BLaER1 treated with 17β-estradiol and CSF1 and Interleukin-3, amounts not matched to agents 10 nM and 100 nM (cell line): ENCODE data around the gene ITGB2.

Source experiments
- H3K27ac ChIP-seq, 11 experiments: shearing (Covaris generic); formaldehyde crosslinking; 2 replicates each; pipeline ENCODE4 v1.8.1; 2022
- H3K27me3 ChIP-seq, 11 experiments: shearing (Covaris generic); formaldehyde crosslinking; 2 replicates each; pipeline ENCODE4 v1.8.1; 2022
- H3K36me3 ChIP-seq, 11 experiments: shearing (Covaris generic); formaldehyde crosslinking; 2 replicates each; pipeline ENCODE4 v1.8.1; 2022
- H3K4me1 ChIP-seq, 10 experiments: shearing (Covaris generic); formaldehyde crosslinking; 2 replicates each; pipeline ENCODE4 v1.8.1; 2022
- H3K4me2 ChIP-seq, 11 experiments: shearing (Covaris generic); formaldehyde crosslinking; 2 replicates each; pipeline ENCODE4 v1.8.1; 2022
- H3K4me3 ChIP-seq, 10 experiments: shearing (Covaris generic); formaldehyde crosslinking; 2 replicates each; pipeline ENCODE4 v1.8.1; 2022
- H3K9ac ChIP-seq, 11 experiments: shearing (Covaris generic); formaldehyde crosslinking; 2 replicates each; pipeline ENCODE4 v1.8.1; 2022
- H3K9me3 ChIP-seq, 11 experiments: shearing (Covaris generic); formaldehyde crosslinking; replicated peaks in 1 of 11; 2 replicates each; pipeline ENCODE4 v1.8.1; 2022
- H4K20me1 ChIP-seq, 11 experiments: shearing (Covaris generic); formaldehyde crosslinking; 2 replicates each; pipeline ENCODE4 v1.8.1; 2022
- Cebpa-rat ChIP-seq, 11 experiments: shearing (Covaris generic); IDR thresholded peaks; 2 replicates each; pipeline ENCODE4 v1.8.1; 2022

ITGB2 gene

GRCh38 chr21:44876849-44877575, 43.7 kb downstream of the ITGB2 start:
- peak overlapping the region in 5 of 11 experiments; percentile 72 to 98 (median 88); a peak in 9 of 22 replicates for H3K9ac ChIP-seq
- no peaks in the 10 kb centered on the region for H3K9me3 ChIP-seq
- peaks cover 10 to 12% (median 12%) of the 10 kb centered on the region in 11 experiments for H4K20me1 ChIP-seq
- H3K36me3 ChIP-seq = no peaks in the 10 kb centered on the region
- H3K4me2 ChIP-seq = peak overlapping the region; percentile 85 to 99 (median 95); a peak in 20 of 22 replicates
- H3K4me1 ChIP-seq = peaks cover 64 to 86% (median 76%) of the 10 kb centered on the region in 10 experiments
- H3K4me3 ChIP-seq = 0 out of 20 replicates have a peak overlapping the region, but pooled peaks of 1 of the 10 experiments have one; percentile 98
- peak overlapping the region; percentile 87 to 99 (median 97); a peak in 20 of 22 replicates for H3K27ac ChIP-seq
- H3K27me3 ChIP-seq = peaks cover 0 to 11% (median 0%) of the 10 kb centered on the region in 11 experiments; a peak in 3 of 22 replicates
- TF ChIP-seq Cebpa-rat (IDR thresholded peaks at IDR 0.05) = no peak

GRCh38 chr21:44875316-44875700, 45.4 kb downstream of the ITGB2 start:
- H3K4me2 ChIP-seq = peak overlapping the region; percentile 85 to 99 (median 95)
- TF ChIP-seq Cebpa-rat (IDR thresholded peaks at IDR 0.05) = peak in 2 of 11 experiments; percentile 23 to 68; a peak in 1 of 22 replicates
- peaks cover 0 to 11% (median 6%) of the 10 kb centered on the region in 11 experiments; a peak in 6 of 22 replicates for H3K36me3 ChIP-seq
- H3K27ac ChIP-seq = peak overlapping the region; percentile 87 to 99 (median 97)
- H3K9me3 ChIP-seq = no peaks in the 10 kb centered on the region
- peak overlapping the region; percentile 90 to 98 (median 95) for H3K9ac ChIP-seq
- H4K20me1 ChIP-seq = peaks cover 27 to 29% (median 29%) of the 10 kb centered on the region in 11 experiments
- peak overlapping the region; percentile 90 to 100 (median 94) for H3K4me3 ChIP-seq
- H3K4me1 ChIP-seq = peaks cover 64 to 87% (median 79%) of the 10 kb centered on the region in 10 experiments
- peaks cover 0 to 11% (median 0%) of the 10 kb centered on the region in 11 experiments; a peak in 4 of 22 replicates for H3K27me3 ChIP-seq

GRCh38 chr21:44874497-44875315, 46.0 kb downstream of the ITGB2 start:
- no peaks in the 10 kb centered on the region for H3K9me3 ChIP-seq
- peaks cover 0 to 11% (median 0%) of the 10 kb centered on the region in 11 experiments; a peak in 4 of 22 replicates for H3K27me3 ChIP-seq
- H3K4me1 ChIP-seq = peaks cover 64 to 87% (median 79%) of the 10 kb centered on the region in 10 experiments
- peak overlapping the region; percentile 90 to 98 (median 95) for H3K9ac ChIP-seq
- H3K4me3 ChIP-seq = peak overlapping the region; percentile 90 to 100 (median 94)
- TF ChIP-seq Cebpa-rat (IDR thresholded peaks at IDR 0.05) = no peak
- peaks cover 34 to 35% (median 35%) of the 10 kb centered on the region in 11 experiments for H4K20me1 ChIP-seq
- H3K4me2 ChIP-seq = peak overlapping the region; percentile 85 to 99 (median 95)
- peak overlapping the region; percentile 87 to 99 (median 97) for H3K27ac ChIP-seq
- peaks cover 0 to 17% (median 6%) of the 10 kb centered on the region in 11 experiments; a peak in 7 of 22 replicates for H3K36me3 ChIP-seq

- Histone ChIP-seq H3K4me2 (peak overlapping the region; percentile 85 to 99 (median 95)), H3K36me3 (peaks cover 0 to 22% (median 9%) of the 10 kb centered on the region in 11 experiments; a peak in 8 of 22 replicates), H3K9me3 (no peaks in the 10 kb centered on the region), H3K27me3 (peaks cover 0 to 11% (median 0%) of the 10 kb centered on the region in 11 experiments; a peak in 4 of 22 replicates), H3K9ac (peak overlapping the region; percentile 90 to 98 (median 95)), H4K20me1 (peaks cover 39 to 41% (median 40%) of the 10 kb centered on the region in 11 experiments), H3K4me3 (peak overlapping the region; percentile 90 to 100 (median 94)), H3K27ac (peak overlapping the region; percentile 87 to 99 (median 97)), H3K4me1 (peaks cover 64 to 87% (median 78%) of the 10 kb centered on the region in 10 experiments)
- TF ChIP-seq Cebpa-rat (IDR thresholded peaks at IDR 0.05) = no peak
Observed at GRCh38 chr21:44874240-44874496, 46.5 kb downstream of the ITGB2 start.

- Histone ChIP-seq H3K4me3 (peak within 1 kb of the TSS; percentile 90 to 100 (median 94)), H3K27me3 (peaks cover 0 to 11% (median 0%) of the 10 kb centered on the region in 11 experiments; a peak in 4 of 22 replicates), H3K27ac (peak within 1 kb of the TSS; percentile 87 to 99 (median 97)), H3K4me2 (peak within 1 kb of the TSS; percentile 93 to 99 (median 97)), H3K9ac (peak within 1 kb of the TSS; percentile 90 to 98 (median 95)), H3K4me1 (peaks cover 64 to 87% (median 78%) of the 10 kb centered on the region in 10 experiments), H4K20me1 (peaks cover 45 to 46% (median 46%) of the 10 kb centered on the region in 11 experiments), H3K9me3 (no peaks in the 10 kb centered on the region), H3K36me3 (peaks cover 0 to 27% (median 13%) of the 10 kb centered on the region in 11 experiments; a peak in 11 of 22 replicates)
- no peak for TF ChIP-seq Cebpa-rat (IDR thresholded peaks at IDR 0.05)
Observed at GRCh38 chr21:44873356-44874239, 47.1 kb downstream of the ITGB2 start, which contains the start of gene PTTG1IP. Gene PTTG1IP, minus strand, starts transcription at chr21:44873690. Its CDS starts 74 bp downstream, at chr21:44873616.

- peak overlapping the region; percentile 87 to 98 (median 95) for H3K9ac ChIP-seq
- H4K20me1 ChIP-seq = peaks cover 53 to 54% (median 54%) of the 10 kb centered on the region in 11 experiments
- no peaks in the 10 kb centered on the region for H3K9me3 ChIP-seq
- peaks cover 65 to 87% (median 78%) of the 10 kb centered on the region in 10 experiments for H3K4me1 ChIP-seq
- peak overlapping the region; percentile 61 to 99 (median 97); a peak in 21 of 22 replicates for H3K27ac ChIP-seq
- TF ChIP-seq Cebpa-rat (IDR thresholded peaks at IDR 0.05) = no peak
- H3K4me2 ChIP-seq = peak overlapping the region; percentile 91 to 99 (median 97)
- H3K36me3 ChIP-seq = peaks cover 0 to 35% (median 19%) of the 10 kb centered on the region in 11 experiments; a peak in 11 of 22 replicates
- H3K27me3 ChIP-seq = peaks cover 0 to 16% (median 0%) of the 10 kb centered on the region in 11 experiments; a peak in 5 of 22 replicates
- peak overlapping the region; percentile 90 to 100 (median 94) for H3K4me3 ChIP-seq
Observed at GRCh38 chr21:44872649-44873355, 47.9 kb downstream of the ITGB2 start.

- H3K4me1 ChIP-seq = peaks cover 65 to 87% (median 79%) of the 10 kb centered on the region in 10 experiments
- peak overlapping the region in 10 of 11 experiments; percentile 95 to 99 (median 97); a peak in 20 of 22 replicates for H3K27ac ChIP-seq
Observed at GRCh38 chr21:44872323-44872648, 48.4 kb downstream of the ITGB2 start.

More at GRCh38 chr21:44872323-44872648, 48.4 kb downstream of the ITGB2 start:
- Histone ChIP-seq H3K36me3 (peaks cover 3 to 39% (median 24%) of the 10 kb centered on the region in 11 experiments; a peak in 17 of 22 replicates), H4K20me1 (peaks cover 58 to 60% (median 59%) of the 10 kb centered on the region in 11 experiments), H3K9me3 (no peaks in the 10 kb centered on the region), H3K9ac (peak overlapping the region; percentile 87 to 98 (median 95)), H3K27me3 (peaks cover 0 to 19% (median 0%) of the 10 kb centered on the region in 11 experiments; a peak in 6 of 22 replicates), H3K4me3 (peak overlapping the region; percentile 90 to 100 (median 94)), H3K4me2 (peak overlapping the region; percentile 91 to 99 (median 97))
- no peak for TF ChIP-seq Cebpa-rat (IDR thresholded peaks at IDR 0.05)
